ENCODE results near the gene NDUFB7. TPM values are rescaled to one million over a fixed set of nuclear protein-coding genes. Genes with fewer than 3 reads are reported as not detected.

Gene NDUFB7
- total and polyA plus RNA-seq, 2 of the 8 experiments (the other 6 are each of a cell fraction or from before 2014, with no cell fraction given) = 151 to 740 TPM

DNA sequence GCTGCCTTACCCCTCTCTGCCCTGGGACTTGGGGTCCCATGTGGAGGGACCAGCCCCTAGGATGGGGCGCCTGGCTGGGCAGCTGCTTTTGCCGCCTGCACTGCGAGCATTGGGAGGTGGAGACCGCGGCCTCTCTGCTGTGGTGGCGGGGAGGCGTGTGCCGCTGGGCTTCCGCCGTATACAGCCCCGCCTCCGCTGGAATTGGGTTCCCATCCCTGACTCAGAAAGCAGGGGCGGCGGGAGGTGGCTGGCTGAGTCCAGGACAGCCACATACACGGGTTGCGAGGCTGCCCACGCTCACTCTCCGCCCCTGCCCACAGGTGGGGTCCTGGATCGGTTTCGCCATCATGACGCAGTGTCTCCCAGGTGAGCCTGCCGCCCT lies 6.6 kb downstream of the NDUFB7 start:
- Histone ChIP-seq H4K20me1 (replicated peaks in 1 of 2; ENCODE audit: control insufficient read depth in 1 of 2, insufficient read depth in 2 of 2, low read length in 2 of 2) (peaks cover 0 to 15% of the 10 kb centered on the region in 2 experiments), H2BK12ac (ENCODE audit: low read depth, low read length) (no peak overlapping the region), H3K27me3 (replicated peaks in 1 of 4; ENCODE audit: control insufficient read depth in 3 of 4, extremely low read depth in 1 of 4, insufficient read depth in 3 of 4, low read length in 3 of 4) (no peaks in the 10 kb centered on the region), H3K4me3 (ENCODE audit: extremely low read depth in 1 of 4, insufficient read depth in 2 of 4, low read depth in 3 of 4, low read length in 4 of 4) (no peak overlapping the region), H2BK15ac (ENCODE audit: low read length) (no peak overlapping the region), H3K9me3 (ENCODE audit: insufficient read depth in 2 of 2, low read depth in 1 of 2, low read length in 1 of 2) (no peaks in the 10 kb centered on the region), H4K8ac (ENCODE audit: extremely low read depth, insufficient read depth, low read length) (no peak overlapping the region), H3K4ac (replicated peaks; ENCODE audit: insufficient read length, low read depth, low read length) (no peak overlapping the region), H3K4me1 (replicated peaks in 1 of 4; ENCODE audit: control insufficient read depth in 3 of 4, insufficient read depth in 4 of 4, low read length in 3 of 4) (peaks cover 0 to 31% (median 27%) of the 10 kb centered on the region in 4 experiments; a peak in 6 of 7 replicates), H3K27ac (ENCODE audit: low read depth, low read length) (no peak overlapping the region), H3K79me1 (ENCODE audit: low read depth, low read length) (peaks cover 5% of the 10 kb centered on the region), H3K9ac (replicated peaks in 1 of 4; ENCODE audit: extremely low read depth in 1 of 4, low read depth in 3 of 4, low read length in 3 of 4) (no peak overlapping the region), H2BK5ac (ENCODE audit: low read depth, low read length) (no peak overlapping the region), H3K56ac (replicated peaks; ENCODE audit: insufficient read length, low read depth, low read length) (no peak overlapping the region), H2BK120ac (replicated peaks; ENCODE audit: low read depth, low read length) (no peak overlapping the region), H4K91ac (replicated peaks; ENCODE audit: insufficient read length, low read length) (no peak overlapping the region), H3K14ac (ENCODE audit: insufficient read length) (no peak overlapping the region), H3K4me2 (ENCODE audit: insufficient read depth in 1 of 2, low read depth in 2 of 2, low read length in 2 of 2) (no peak overlapping the region), H3K18ac (ENCODE audit: extremely low read depth, low read length) (no peak overlapping the region), H2BK20ac (ENCODE audit: low read length) (no peak overlapping the region), H3K79me2 (ENCODE audit: control insufficient read depth in 1 of 2, insufficient read depth in 2 of 2, low read length in 2 of 2) (peaks cover 0 to 16% of the 10 kb centered on the region in 2 experiments; a peak in 1 of 4 replicates), H3K23me2 (ENCODE audit: low read depth, low read length) (no peaks in the 10 kb centered on the region), H3K23ac (ENCODE audit: insufficient read length) (no peak overlapping the region), H2AK5ac (ENCODE audit: low read depth, low read length) (no peak overlapping the region), H3K36me3 (ENCODE audit: control insufficient read depth in 2 of 4, insufficient read depth in 4 of 4, low read length in 3 of 4) (peaks cover 0 to 16% (median 6%) of the 10 kb centered on the region in 4 experiments; a peak in 3 of 8 replicates), H2AFZ (ENCODE audit: low read length) (no peak overlapping the region), H4K5ac (ENCODE audit: insufficient read length, low read depth, low read length) (no peak overlapping the region)
- ChIA-PET CTCF (ENCODE audit: partially characterized antibody) (no interaction called here), POLR2A (ENCODE audit: partially characterized antibody) (no interaction called here)
- DNase-seq (ENCODE audit: low read depth in 1 of 2, low spot score in 2 of 2) = no peak
- no peak for FAIRE-seq
- no peak for TF ChIP-seq PHF8 (conservative IDR thresholded peaks at IDR 0.05; ENCODE audit: low read depth, low read length)
- no peak for TF ChIP-seq EZH2 (IDR thresholded peaks at IDR 0.05; ENCODE audit: low read depth, low read length, severe bottlenecking)
- no peak for TF ChIP-seq HDAC2 (IDR thresholded peaks at IDR 0.05; ENCODE audit: borderline replicate concordance in 1 of 2, low read depth in 2 of 2, low read length in 2 of 2)
- no peak for TF ChIP-seq MAFK (IDR thresholded peaks at IDR 0.05; ENCODE audit: low read depth, low read length)
- TF ChIP-seq RXRA (IDR thresholded peaks at IDR 0.05; ENCODE audit: insufficient read depth, low read depth, low read length) = no peak
- 91% methylated on average over 21 of the region's 22 CpGs; no CpG with 5 or more reads in 1 of the 2 experiments for WGBS, 2 experiments (ENCODE audit: extremely low coverage in 1 of 2, insufficient coverage in 1 of 2, insufficient read length in 1 of 2, insufficient replicate concordance in 2 of 2, low coverage in 1 of 2, low lambda C conversion rate in 2 of 2, missing lambda C conversion rate in 1 of 2)

Data from H1 (cell line).